Measurements from ENCODE around the gene TPST1. TPM values are rescaled to one million over a fixed set of nuclear protein-coding genes. Genes with fewer than 3 reads are reported as not detected.

The TPST1 gene
- total RNA-seq, 2 donors from 2014 or later = 9.0 to 9.3 TPM

- TF ChIP-seq, protein P1, sequence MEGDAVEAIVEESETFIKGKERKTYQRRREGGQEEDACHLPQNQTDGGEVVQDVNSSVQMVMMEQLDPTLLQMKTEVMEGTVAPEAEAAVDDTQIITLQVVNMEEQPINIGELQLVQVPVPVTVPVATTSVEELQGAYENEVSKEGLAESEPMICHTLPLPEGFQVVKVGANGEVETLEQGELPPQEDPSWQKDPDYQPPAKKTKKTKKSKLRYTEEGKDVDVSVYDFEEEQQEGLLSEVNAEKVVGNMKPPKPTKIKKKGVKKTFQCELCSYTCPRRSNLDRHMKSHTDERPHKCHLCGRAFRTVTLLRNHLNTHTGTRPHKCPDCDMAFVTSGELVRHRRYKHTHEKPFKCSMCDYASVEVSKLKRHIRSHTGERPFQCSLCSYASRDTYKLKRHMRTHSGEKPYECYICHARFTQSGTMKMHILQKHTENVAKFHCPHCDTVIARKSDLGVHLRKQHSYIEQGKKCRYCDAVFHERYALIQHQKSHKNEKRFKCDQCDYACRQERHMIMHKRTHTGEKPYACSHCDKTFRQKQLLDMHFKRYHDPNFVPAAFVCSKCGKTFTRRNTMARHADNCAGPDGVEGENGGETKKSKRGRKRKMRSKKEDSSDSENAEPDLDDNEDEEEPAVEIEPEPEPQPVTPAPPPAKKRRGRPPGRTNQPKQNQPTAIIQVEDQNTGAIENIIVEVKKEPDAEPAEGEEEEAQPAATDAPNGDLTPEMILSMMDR (IDR thresholded peaks at IDR 0.05) = no peak
- no peak overlapping the region for H3K27ac ChIP-seq
- H3K36me3 ChIP-seq = no peaks in the 10 kb centered on the region
- peaks cover 0 to 5% of the 10 kb centered on the region in 2 donors for H3K4me1 ChIP-seq
- H3K4me3 ChIP-seq = no peak overlapping the region
- no peaks in the 10 kb centered on the region for H3K27me3 ChIP-seq
- peaks cover 0 to 6% of the 10 kb centered on the region in 2 donors for H3K9me3 ChIP-seq
- DNase-seq (ENCODE audit: low spot score) = no peak
These were observed 126.7 kb downstream of the TPST1 start for GRCh38 chr7:66331883-66332282.

GRCh38 chr7:66333443-66333842 is 128.3 kb downstream of the TPST1 start:
- DNase-seq (ENCODE audit: low spot score) = no peak
- Histone ChIP-seq H3K4me3 (no peak overlapping the region), H3K27ac (no peak overlapping the region), H3K36me3 (no peaks in the 10 kb centered on the region), H3K4me1 (peaks cover 0 to 5% of the 10 kb centered on the region in 2 donors), H3K9me3 (peaks cover 0 to 7% of the 10 kb centered on the region in 2 donors), H3K27me3 (no peaks in the 10 kb centered on the region)
- TF ChIP-seq, protein P1 (IDR thresholded peaks at IDR 0.05) = no peak

DNA sequence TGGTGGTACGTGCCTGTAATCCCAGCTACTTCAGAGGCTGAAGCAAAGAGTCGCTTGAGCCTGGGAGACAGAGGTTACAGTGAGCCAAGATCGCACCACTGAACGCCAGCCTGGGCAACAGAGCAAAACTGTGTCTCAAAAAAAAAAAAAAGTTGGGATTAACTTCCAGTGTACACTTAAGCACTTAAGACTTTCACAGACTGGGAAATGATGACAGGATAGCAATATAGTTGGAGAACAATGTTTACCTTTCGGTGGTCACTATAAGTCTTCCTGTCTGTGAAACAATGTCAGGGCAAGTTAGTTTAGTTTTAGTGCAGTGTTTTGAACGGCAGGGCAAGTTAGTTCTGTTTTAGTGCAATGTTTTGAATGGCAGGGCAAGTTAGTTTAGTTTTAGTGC is 130.2 kb downstream of the TPST1 start:
- DNase-seq (ENCODE audit: low spot score) = no peak
- Histone ChIP-seq H3K27me3 (no peaks in the 10 kb centered on the region), H3K4me1 (peaks cover 0 to 5% of the 10 kb centered on the region in 2 donors), H3K36me3 (no peaks in the 10 kb centered on the region), H3K9me3 (peaks cover 0 to 7% of the 10 kb centered on the region in 2 donors), H3K4me3 (no peak overlapping the region), H3K27ac (no peak overlapping the region)
- TF ChIP-seq, protein P1 (IDR thresholded peaks at IDR 0.05) = no peak

GRCh38 chr7:66336760-66337159 is 131.6 kb downstream of the TPST1 start:
- Histone ChIP-seq H3K9me3 (peaks cover 0 to 7% of the 10 kb centered on the region in 2 donors), H3K4me1 (no peaks in the 10 kb centered on the region), H3K27ac (no peak overlapping the region), H3K27me3 (no peaks in the 10 kb centered on the region), H3K4me3 (no peak overlapping the region), H3K36me3 (no peaks in the 10 kb centered on the region)
- TF ChIP-seq, protein P1 (IDR thresholded peaks at IDR 0.05) = no peak
- DNase-seq (ENCODE audit: low spot score) = no peak

DNA sequence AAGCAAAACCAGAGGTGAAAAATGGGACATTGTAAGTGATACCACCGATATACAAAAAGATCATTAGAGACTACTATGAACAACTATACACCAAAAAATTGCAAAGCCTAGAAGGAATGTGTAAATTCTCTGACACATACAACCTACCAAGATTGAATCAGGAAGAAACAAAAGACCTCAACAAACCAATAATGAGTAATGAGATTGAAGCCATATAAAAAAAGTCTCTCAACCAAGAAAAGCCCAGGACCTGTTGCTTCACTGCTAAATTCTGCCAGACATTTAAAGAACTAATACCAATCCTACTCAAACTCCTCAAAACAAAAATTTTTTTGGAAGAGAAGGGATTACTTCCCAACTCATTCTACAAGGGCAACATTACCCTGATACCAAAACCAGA is 134.0 kb downstream of the TPST1 start:
- H3K36me3 ChIP-seq = no peaks in the 10 kb centered on the region
- no peak for DNase-seq (ENCODE audit: low spot score)
- H3K9me3 ChIP-seq = peaks cover 0 to 7% of the 10 kb centered on the region in 2 donors
- no peaks in the 10 kb centered on the region for H3K4me1 ChIP-seq
- TF ChIP-seq, protein P1 (IDR thresholded peaks at IDR 0.05) = no peak
- no peak overlapping the region for H3K27ac ChIP-seq
- no peaks in the 10 kb centered on the region for H3K27me3 ChIP-seq
- H3K4me3 ChIP-seq = no peak overlapping the region

- no peaks in the 10 kb centered on the region for H3K27me3 ChIP-seq
- peaks cover 0 to 4% of the 10 kb centered on the region in 2 donors for H3K9me3 ChIP-seq
- TF ChIP-seq, protein P1 (IDR thresholded peaks at IDR 0.05) = no peak
- H3K4me3 ChIP-seq = no peak overlapping the region
- no peak for DNase-seq (ENCODE audit: low spot score)
- H3K36me3 ChIP-seq = no peaks in the 10 kb centered on the region
- H3K4me1 ChIP-seq = peaks cover 0 to 12% of the 10 kb centered on the region in 2 donors
- H3K27ac ChIP-seq = no peak overlapping the region
These were observed 139.0 kb downstream of the TPST1 start for GRCh38 chr7:66344166-66344565.
